NCI-H1417 treated with DMSO at 0.1 percent for 48 hours (cell line): ENCODE results near the gene LRP6.
"Not testable (repeated sequence)": the region's sequence is repeated elsewhere in the genome, so short reads cannot be mapped to it uniquely, and the experiment has no call there.

ENCODE experiments used
- DNase-seq: peaks from one replicate; lab custom pipeline; 2025; lab: John Stamatoyannopoulos, UW

LRP6 gene

GRCh38 chr12:12265571-12266388, 1.1 kb downstream of the LRP6 start:
- no peak for DNase-seq

DNA sequence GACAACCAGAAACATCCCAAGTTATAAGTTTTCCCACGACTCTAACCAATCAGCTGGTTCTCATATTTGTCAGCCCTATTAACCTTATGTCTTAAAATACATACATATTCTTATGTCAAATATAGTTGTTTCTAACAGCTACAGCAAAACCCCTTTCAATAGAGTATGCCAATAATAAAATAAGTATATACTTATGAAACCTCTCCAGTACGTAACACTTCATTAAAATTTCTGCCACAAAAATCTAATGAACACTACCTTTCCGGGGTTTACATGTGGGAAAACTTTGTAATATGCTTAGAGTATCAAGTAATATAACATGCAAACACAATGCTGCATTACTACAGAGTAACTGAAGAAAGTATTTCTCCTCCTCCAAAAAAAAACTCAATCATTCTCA, 1.8 kb downstream of the LRP6 start:
- DNase-seq = no peak

- no peak for DNase-seq
These were observed 2.9 kb downstream of the LRP6 start for GRCh38 chr12:12263909-12264308.

DNA sequence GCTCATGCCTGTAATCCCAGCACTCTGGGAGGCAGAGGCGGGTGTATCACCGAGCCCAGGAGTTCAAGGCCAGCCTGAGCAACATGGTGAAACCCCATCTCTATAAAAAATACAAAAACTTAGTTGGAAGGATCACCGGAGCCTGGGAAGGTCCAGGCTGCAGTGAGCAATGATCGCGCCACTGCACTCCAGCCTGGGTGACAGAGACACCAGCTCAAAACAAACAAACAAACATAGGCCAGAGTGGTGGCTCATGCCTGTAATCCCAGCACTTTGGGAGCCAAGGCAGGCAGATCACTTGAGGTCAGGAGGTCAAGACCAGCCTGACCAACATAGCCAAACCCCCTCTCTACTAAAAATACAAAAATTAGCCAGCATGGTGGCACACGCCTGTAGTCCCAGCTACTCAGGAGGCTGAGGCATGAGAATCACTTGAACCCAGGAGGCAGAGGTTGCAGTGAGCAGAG, 10.5 kb downstream of the LRP6 start:
- DNase-seq = not testable (repeated sequence)

DNA sequence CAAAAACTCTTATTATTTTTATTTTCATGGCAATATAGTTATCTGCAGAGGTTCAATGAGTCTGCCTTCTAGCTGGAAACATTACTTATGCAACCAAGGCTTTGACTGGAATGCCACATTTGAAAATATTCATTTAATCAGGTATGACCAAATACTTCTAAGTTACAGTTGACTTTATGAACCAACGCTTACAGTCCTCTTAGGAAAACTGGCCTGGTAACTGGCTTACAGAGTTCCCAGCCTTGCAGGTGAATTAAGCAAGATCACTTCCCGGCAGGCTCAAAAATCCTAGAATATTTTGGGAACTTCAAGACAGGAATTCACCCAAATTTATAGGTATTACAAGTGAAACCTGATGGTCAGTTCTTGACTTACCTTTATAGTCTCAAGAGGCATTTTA, 12.3 kb downstream of the LRP6 start:
- no peak for DNase-seq

DNA sequence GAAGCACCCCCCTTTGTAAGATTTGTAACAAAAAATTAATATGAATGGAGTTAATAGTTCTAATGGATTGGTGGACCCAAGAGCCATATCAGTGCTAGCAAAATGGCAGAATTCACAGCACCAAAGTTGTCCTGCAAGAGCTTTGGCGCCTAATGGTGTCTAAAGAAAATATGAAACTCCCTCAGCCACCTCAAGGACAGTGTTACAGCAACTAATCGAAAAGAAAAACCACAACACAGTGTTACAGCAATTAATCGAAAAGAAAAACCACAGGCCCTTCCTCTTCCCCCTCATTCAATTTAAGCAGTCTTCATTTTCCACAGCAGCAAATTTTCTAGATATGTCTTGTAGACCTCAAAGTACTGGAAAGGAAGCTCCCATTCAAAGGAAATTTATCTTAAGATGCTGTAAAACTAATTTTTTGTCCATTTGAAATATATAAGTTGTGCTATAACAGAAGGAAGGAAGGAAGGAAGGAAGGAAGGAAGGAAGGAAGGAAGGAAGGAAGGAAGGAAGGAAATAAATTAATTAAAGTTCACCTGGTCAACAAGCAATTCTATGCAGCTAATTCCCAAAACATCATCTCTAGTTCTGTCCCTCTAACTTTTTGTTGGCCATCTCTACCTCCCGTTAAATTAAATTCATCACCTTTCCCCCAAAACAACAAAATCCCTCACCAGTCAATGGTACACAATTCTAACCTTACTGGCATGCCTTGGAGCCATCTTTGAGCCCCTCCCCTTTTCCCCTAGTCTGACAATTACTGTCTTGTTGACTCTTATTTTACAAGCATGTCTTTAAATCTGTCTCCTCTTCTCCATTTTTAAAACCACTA, 17.4 kb downstream of the LRP6 start:
- DNase-seq = no peak

DNA sequence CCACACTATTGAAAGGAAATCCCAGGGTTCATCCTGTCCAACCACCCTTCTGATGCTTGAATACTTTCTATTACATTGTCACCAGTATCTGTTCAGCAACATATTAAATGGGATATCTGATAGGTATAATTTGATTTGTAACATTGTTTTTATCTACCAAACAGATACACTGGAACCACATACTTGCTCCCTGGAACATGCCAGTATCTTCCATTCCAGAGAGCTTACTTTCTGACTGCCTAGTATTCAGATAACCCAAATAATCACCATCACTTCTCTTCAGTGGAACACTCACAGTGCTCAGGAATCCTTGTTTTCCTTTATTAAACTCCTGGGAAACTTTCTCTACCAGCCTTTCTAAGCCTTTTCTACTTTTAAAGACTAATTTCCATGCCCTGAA, 19.3 kb downstream of the LRP6 start:
- no peak for DNase-seq

- DNase-seq = no peak
These were observed 22.5 kb downstream of the LRP6 start for GRCh38 chr12:12244341-12244740.

- no peak for DNase-seq
These were observed 26.0 kb downstream of the LRP6 start for GRCh38 chr12:12240662-12241340.

- DNase-seq = no peak
These were observed 27.7 kb downstream of the LRP6 start for GRCh38 chr12:12239127-12239526.

DNA sequence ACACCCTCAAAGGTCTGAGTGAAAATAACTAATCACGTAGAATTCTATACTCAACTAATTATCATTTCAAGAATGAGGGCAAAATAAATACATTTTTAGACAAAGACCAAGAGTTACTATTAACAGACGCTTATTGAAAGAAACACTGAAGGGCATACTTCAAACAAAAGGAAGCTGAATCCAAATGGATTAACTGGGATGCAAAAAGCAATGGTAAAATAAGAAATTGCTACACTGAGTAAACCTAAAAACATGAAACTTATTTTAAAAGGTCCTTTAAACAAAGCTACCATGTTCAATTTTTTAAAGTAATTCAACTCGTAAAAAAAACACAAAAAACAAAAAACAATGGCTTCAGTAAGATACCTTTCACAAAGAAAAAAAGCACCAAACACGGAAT, 28.2 kb downstream of the LRP6 start:
- no peak for DNase-seq

- DNase-seq = no peak
These were observed 29.9 kb downstream of the LRP6 start for GRCh38 chr12:12236896-12237295.

GRCh38 chr12:12230275-12230674, 36.6 kb downstream of the LRP6 start:
- DNase-seq = no peak

DNA sequence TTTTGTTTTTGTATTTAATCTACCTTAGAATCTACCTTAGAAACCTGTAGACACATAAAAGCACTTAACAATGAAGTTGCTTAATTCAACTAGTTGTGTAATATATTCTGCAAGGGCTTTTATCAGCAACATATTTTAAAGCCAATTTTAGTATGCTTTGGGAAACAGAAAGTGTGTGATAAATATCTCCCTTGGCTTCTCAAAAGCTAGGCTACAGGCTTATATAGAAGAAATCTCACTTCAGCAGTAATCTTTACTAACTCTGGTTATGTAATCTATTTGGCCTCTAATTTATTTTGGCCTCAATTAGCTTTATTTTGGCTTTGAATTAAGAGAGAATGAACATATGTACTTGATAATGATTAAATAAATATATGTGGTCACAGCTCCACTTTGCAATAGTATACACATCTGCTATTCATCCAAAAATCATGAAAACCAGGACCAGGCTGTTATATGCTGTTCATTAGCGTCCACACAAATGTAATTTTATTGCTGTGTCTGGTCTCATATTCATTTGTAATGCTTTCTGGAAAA, 37.2 kb downstream of the LRP6 start:
- DNase-seq = no peak

DNA sequence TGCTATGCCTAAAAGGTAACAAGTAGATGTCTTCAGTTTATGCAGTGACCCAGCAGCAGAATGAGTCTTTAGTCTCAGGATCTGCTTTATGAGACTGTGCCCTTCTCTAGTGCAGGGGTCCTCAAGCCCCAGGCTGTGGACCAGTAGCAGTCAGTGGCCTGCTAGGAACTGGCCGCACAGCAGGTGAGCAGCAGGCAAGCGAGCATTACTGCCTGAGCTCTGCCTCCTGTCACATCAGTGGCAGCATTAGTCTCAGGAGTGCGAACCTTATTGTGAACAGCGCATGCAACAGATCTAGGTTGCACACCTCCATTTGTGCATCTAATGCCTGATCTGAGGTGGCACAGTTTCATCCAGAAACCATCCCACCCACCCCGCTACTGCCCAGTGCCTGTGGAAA, 38.4 kb downstream of the LRP6 start:
- no peak for DNase-seq

GRCh38 chr12:12226187-12226586, 40.7 kb downstream of the LRP6 start:
- DNase-seq = no peak

GRCh38 chr12:12224240-12224940, 42.5 kb downstream of the LRP6 start:
- no peak for DNase-seq

DNA sequence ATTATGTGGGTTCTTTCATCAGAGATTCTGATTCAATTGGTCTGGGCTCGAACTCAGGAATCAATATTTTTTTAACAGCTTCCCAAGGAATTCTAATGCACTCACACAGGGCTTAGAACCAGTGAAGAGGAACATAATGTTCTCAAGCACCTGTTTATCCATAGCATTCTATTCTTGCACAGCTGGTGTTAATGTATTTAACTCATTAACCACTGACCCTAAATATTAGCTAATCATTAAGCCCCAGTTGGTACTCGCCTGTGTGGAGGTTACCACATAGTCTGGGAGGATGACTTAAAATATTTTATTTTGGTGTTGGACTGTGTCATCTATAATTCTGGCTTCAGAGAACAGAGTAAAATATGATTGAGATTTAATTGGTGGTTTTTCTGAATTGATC, 45.3 kb downstream of the LRP6 start:
- DNase-seq = no peak

DNA sequence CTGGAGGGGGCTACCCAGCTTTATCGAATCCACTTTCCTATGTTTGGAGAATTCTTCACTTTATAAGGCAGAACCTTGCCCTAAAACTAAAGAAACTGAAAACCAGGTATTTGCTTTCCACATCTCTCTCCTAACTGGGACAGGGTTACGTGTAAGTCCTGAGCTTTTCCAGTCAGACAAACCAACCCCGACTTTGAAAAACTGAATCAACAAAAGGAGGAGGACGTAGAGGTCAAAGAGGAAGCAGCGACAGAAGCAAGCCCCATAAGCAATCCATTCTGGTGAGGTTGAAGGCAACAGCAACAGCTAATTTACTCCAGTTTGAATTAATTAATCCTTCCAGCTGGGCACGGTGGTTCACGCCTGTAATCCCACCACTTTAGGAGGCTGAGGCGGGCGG, 47.2 kb downstream of the LRP6 start:
- DNase-seq = no peak

DNA sequence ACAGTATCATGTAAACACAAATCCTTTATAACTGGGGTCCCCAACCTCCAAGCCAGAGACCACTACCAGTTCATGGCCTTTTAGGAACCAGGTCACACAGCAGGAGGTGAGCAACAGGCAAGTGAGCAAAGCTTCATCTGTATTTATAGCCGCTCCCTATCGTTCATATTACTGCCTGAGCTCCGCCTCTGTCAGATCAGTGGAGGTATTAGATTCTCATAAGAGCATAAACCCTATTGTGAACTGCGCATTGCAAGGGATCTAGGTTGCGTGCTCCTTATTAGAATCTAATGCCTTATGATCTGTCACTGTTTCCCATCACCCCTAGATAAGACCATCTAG, 49.9 kb downstream of the LRP6 start:
- DNase-seq = no peak

- no peak for DNase-seq
These were observed 50.4 kb downstream of the LRP6 start for GRCh38 chr12:12216349-12217017.
